IPS DF 19.7 (cell line): ENCODE measurements around the gene VSIG2.
"Not testable (repeated sequence)": the region's sequence is repeated elsewhere in the genome, so short reads cannot be mapped to it uniquely, and the experiment has no call there.

Source experiments
- DNase-seq: peaks from one replicate; pipeline ENCODE4 v3.0.0-alpha.2; 2013; ENCODE audit warnings: low read depth, low spot score

Gene VSIG2

GRCh38 chr11:124751741-124752470, at the start of gene VSIG2:
VSIG2 (minus strand) TSS chr11:124752255; CDS start chr11:124752137, 118 bp downstream.
- no peak for DNase-seq

GRCh38 chr11:124801014-124801413, 49.0 kb upstream of the VSIG2 start:
- DNase-seq = no peak

- peak; percentile 45 for DNase-seq
Observed at GRCh38 chr11:124800226-124800929, 48.3 kb upstream of the VSIG2 start, which contains the start of gene MSANTD2. MSANTD2 (minus strand) TSS chr11:124800406; CDS start chr11:124800380, 26 bp downstream.

- no peak for DNase-seq
Observed at GRCh38 chr11:124799348-124800225, 47.5 kb upstream of the VSIG2 start.

- no peak for DNase-seq
Observed at GRCh38 chr11:124798991-124799347, 46.9 kb upstream of the VSIG2 start.

GRCh38 chr11:124796312-124796711, 44.3 kb upstream of the VSIG2 start:
- no peak for DNase-seq

GRCh38 chr11:124793466-124794278, 41.6 kb upstream of the VSIG2 start:
- DNase-seq = no peak

- DNase-seq = no peak
Observed at GRCh38 chr11:124791626-124792341, 39.7 kb upstream of the VSIG2 start.

GRCh38 chr11:124788521-124788920, 36.5 kb upstream of the VSIG2 start:
- DNase-seq = no peak

GRCh38 chr11:124784051-124784450, 32.0 kb upstream of the VSIG2 start:
- DNase-seq = no peak

- no peak for DNase-seq
Observed at GRCh38 chr11:124783002-124783401, 30.9 kb upstream of the VSIG2 start.

- DNase-seq = no peak
Observed at GRCh38 chr11:124779568-124779967, 27.5 kb upstream of the VSIG2 start.

GRCh38 chr11:124778281-124778680, 26.2 kb upstream of the VSIG2 start:
- no peak for DNase-seq

GRCh38 chr11:124776865-124777645, 25.0 kb upstream of the VSIG2 start:
- no peak for DNase-seq

- DNase-seq = not testable (repeated sequence)
Observed at GRCh38 chr11:124770959-124771358, 18.9 kb upstream of the VSIG2 start.

- no peak for DNase-seq
Observed at GRCh38 chr11:124769806-124770774, 18.0 kb upstream of the VSIG2 start.

GRCh38 chr11:124768914-124769313, 16.9 kb upstream of the VSIG2 start:
- no peak for DNase-seq

GRCh38 chr11:124766156-124766555, 14.1 kb upstream of the VSIG2 start:
- no peak for DNase-seq
